ENCODE measurements around the gene AGBL1.

DNA sequence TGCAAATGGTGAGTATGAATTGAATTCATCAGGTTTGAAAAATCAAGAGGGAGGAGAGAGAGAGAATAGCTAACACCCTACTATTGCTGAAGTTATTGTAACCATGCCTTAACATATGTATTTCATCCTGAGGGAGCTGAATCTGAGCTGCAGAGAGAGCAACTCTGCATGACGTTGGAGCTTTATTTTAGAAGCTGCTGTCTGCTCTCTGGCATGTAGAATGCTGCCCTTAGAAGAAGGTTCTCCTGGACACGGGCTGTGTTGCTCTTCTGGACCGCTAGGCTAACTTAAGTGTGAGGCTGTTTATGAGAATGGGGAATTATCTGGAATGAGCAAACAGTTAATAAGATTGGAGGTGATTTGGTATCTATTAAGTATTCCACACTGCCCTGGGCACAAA, 814.6 kb downstream of the AGBL1 start:
- TF ChIP-seq, protein P1, sequence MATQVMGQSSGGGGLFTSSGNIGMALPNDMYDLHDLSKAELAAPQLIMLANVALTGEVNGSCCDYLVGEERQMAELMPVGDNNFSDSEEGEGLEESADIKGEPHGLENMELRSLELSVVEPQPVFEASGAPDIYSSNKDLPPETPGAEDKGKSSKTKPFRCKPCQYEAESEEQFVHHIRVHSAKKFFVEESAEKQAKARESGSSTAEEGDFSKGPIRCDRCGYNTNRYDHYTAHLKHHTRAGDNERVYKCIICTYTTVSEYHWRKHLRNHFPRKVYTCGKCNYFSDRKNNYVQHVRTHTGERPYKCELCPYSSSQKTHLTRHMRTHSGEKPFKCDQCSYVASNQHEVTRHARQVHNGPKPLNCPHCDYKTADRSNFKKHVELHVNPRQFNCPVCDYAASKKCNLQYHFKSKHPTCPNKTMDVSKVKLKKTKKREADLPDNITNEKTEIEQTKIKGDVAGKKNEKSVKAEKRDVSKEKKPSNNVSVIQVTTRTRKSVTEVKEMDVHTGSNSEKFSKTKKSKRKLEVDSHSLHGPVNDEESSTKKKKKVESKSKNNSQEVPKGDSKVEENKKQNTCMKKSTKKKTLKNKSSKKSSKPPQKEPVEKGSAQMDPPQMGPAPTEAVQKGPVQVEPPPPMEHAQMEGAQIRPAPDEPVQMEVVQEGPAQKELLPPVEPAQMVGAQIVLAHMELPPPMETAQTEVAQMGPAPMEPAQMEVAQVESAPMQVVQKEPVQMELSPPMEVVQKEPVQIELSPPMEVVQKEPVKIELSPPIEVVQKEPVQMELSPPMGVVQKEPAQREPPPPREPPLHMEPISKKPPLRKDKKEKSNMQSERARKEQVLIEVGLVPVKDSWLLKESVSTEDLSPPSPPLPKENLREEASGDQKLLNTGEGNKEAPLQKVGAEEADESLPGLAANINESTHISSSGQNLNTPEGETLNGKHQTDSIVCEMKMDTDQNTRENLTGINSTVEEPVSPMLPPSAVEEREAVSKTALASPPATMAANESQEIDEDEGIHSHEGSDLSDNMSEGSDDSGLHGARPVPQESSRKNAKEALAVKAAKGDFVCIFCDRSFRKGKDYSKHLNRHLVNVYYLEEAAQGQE (IDR thresholded peaks at IDR 0.05; ENCODE audit: insufficient read depth in 1 of 2, low read depth in 2 of 2, low read length in 2 of 2): no peak
- TF ChIP-seq SIN3A (IDR thresholded peaks at IDR 0.05; ENCODE audit: borderline replicate concordance, insufficient read depth, low read length): no peak

All from PFSK-1 (cell line).